ENCODE data around the gene CDKN1B.

CDKN1B gene

GRCh38 chr12:12704593-12705230 is 12.5 kb upstream of the CDKN1B start:
- DNase-seq = peak; percentile 53

- DNase-seq = no peak
Measured at GRCh38 chr12:12705838-12706520, 11.2 kb upstream of the CDKN1B start.

GRCh38 chr12:12713932-12714275 is 3.3 kb upstream of the CDKN1B start:
- DNase-seq = no peak

GRCh38 chr12:12714276-12715021 is 2.7 kb upstream of the CDKN1B start:
- peak; percentile 37 for DNase-seq

DNA sequence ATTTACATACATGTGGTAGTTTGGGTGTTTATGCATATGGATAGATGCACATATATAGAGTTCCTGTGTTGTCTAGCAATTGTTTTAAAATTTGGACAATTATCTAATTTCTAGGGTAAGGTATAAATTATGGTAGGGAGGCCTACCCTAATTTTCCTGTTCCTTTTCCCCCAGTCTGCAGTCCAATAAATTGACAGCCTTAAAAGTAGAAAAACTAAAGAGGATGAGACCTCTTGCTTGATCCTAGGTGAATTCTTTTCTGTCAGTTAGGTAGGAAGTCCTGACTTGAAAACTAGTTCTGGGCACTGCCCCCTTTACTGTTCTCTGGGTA is 2.1 kb upstream of the CDKN1B start:
- DNase-seq = no peak

- DNase-seq = no peak
Measured at GRCh38 chr12:12715459-12716150, 1.6 kb upstream of the CDKN1B start.

DNA sequence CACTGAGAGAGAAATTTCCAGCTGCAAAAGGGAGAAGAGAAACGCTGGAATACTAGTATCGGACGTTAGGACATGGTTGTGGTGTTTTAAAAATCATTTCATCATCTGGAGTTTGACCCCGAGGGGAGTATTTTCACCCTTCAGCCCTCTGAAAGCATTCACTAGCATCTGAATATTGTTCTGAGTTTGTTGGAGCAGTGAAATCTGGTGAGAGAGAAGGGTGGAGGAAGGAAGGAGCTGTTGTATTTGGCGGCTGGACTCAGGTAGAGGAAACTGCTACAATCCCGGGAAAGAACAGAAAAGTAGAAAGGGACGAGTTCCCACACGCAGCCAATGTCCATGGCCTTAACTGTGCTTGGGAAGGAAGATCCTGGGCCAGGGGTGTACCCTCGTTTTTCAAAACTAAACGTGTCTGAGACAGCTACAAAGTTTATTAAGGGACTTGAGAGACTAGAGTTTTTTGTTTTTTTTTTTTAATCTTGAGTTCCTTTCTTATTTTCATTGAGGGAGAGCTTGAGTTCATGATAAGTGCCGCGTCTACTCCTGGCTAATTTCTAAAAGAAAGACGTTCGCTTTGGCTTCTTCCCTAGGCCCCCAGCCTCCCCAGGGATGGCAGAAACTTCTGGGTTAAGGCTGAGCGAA is 896 bp upstream of the CDKN1B start:
- no peak for DNase-seq

DNA sequence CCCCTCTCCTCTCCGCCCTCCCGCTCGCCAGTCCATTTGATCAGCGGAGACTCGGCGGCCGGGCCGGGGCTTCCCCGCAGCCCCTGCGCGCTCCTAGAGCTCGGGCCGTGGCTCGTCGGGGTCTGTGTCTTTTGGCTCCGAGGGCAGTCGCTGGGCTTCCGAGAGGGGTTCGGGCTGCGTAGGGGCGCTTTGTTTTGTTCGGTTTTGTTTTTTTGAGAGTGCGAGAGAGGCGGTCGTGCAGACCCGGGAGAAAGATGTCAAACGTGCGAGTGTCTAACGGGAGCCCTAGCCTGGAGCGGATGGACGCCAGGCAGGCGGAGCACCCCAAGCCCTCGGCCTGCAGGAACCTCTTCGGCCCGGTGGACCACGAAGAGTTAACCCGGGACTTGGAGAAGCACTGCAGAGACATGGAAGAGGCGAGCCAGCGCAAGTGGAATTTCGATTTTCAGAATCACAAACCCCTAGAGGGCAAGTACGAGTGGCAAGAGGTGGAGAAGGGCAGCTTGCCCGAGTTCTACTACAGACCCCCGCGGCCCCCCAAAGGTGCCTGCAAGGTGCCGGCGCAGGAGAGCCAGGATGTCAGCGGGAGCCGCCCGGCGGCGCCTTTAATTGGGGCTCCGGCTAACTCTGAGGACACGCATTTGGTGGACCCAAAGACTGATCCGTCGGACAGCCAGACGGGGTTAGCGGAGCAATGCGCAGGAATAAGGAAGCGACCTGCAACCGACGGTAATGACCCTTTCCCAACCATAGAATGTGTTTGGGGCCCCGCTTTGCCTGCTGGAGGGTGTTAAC is 615 bp downstream of the CDKN1B start:
- DNase-seq = no peak

DNA sequence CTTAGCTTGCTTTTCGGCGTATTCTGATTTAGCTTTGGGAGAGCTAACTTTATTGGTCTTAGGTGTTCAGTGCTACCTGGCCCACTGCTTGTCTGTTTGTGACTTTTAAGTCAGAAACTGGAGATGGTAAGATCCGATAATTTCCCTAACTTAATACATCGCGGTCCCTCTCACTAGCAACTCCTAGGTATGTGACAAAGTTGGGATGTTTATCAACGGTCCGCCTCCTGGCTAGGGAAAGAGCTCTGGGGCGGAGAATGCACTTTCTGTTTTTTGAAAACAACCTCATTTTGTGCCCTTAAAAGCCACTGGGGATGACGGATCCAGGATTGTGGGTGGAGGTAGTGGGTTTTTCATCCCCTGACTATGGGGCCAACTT is 1.2 kb downstream of the CDKN1B start:
- no peak for DNase-seq

DNA sequence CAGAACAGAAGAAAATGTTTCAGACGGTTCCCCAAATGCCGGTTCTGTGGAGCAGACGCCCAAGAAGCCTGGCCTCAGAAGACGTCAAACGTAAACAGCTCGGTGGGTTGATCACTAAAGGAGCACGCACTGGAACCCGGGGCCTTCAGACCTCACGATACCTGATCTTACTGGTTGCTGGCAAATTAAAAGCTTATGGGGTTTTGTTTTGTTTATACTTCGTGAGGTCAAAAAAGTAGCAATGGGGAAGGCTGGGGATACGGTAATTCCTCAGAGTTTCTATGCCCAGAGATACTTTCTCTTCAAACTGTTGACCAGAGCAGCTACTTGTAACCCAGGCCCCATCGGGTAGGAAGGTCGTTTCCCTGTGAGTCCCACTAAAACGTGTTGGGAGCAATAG is 1.7 kb downstream of the CDKN1B start:
- no peak for DNase-seq

DNA sequence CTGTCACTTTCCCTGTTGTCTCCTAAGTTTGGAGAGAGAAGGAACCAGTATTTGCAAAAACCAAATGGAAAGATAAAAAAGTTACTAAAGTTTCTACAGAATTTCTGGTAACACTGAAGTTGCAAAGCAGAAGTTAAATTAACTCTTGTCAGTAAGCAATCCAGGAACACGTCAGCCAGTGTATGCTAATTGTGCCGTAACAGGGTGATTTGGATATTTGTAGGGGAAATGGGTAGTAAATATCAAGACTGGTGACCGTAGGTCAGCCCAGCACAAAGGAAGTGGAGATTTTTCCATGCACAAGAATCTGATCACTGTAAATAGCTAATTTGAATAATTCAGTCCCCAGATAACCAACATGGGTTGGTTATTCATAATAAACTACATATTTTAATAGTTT is 2.3 kb downstream of the CDKN1B start:
- no peak for DNase-seq

GRCh38 chr12:12720052-12720451 is 2.9 kb downstream of the CDKN1B start:
- DNase-seq = no peak

- DNase-seq = no peak
Measured at GRCh38 chr12:12720672-12721161, 3.5 kb downstream of the CDKN1B start.

GRCh38 chr12:12721176-12721751 is 4.1 kb downstream of the CDKN1B start:
- DNase-seq = no peak

- DNase-seq = no peak
Measured at GRCh38 chr12:12721814-12722434, 4.8 kb downstream of the CDKN1B start.

- DNase-seq = no peak
Measured at GRCh38 chr12:12722435-12723148, 5.4 kb downstream of the CDKN1B start.

DNA sequence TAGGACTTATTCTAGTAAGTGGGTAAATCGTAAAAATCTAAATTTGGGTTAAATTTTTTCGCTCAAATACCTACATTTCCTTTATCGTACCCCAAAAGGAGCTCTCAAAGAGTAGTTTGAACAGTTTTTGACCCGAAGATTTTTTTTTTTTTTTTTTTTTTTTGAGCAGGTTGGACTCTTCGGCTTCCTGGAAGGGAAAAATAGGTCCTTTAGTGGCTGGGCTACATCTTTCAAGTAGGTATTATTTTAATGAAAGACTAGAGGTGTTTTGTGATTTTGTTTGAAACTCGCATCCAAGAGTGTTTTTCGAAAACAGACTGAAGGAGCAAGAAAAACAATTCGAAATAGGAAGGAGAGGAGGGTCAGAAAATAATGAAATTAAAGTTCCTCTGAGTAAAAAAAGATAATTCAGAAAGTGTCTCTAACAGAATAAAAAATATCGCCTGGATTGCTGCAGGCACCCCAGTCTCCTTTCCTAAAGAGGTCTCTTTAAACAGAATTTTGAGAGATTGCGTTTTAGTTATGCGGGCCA is 6.0 kb downstream of the CDKN1B start:
- DNase-seq = no peak

- DNase-seq = no peak
Measured at GRCh38 chr12:12723681-12724420, 6.7 kb downstream of the CDKN1B start.

DNA sequence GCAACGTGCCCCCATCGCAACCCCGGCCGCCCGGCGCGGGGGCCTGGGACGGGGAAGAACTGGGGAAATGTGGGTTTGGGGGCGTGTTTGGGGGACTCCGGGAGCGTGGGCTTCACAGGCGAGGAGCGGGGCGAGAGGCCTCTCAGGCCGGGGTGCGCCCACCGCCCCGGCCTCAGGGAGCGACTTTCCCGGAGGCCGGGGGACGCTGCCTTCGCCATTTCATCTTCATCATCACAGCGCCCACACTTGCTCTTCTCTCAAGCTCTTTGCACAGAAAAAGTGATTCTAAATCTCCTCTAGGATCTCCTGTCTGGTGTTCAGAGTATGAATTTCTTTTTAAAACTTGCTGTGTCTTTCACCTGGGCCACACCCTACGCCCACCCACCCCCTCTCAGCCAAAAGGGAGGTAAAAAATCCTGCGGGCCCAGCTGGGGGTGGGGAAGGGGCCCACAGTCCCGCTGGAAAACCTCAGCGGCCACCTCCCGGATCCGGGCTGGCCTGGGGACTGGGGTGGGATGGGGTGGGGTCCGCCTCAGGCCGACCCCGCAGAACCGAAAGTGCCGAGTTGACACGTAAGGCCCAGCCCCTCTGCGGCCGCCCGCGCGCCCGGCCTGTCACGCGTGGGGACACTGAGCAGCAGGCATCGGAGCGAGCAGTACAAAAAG is 7.4 kb downstream of the CDKN1B start:
- DNase-seq = no peak

Data from NCI-H510A (cell line).